ENCODE results near the gene CHMP4B. TPM values are rescaled to one million over a fixed set of nuclear protein-coding genes. Genes with fewer than 3 reads are reported as not detected.

The CHMP4B gene
- total RNA-seq, 2 experiments from 2014 or later: 105 to 108 TPM

DNA sequence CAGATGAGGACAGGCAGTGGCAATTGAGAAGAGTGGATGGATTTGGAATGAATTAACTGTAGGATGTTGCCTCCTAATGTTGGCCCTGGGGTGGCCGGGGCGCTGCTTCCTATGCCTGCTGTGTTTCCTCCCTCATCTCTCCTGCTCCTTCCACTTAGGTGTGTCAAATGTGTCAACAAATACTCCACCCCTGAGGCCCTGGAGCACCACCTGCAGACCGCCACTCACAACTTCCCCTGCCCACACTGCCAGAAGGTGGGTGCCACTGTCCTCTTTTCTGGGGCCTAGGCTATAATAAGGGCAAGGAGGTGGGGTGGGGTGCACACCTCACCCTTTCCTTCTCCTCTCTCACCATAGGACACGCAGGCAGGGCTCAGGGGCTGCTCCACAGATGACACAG is 30.0 kb upstream of the CHMP4B start:
- H3K4me1 Mint-ChIP-seq: peaks cover 31% of the 10 kb centered on the region
- H3K36me3 Mint-ChIP-seq (ENCODE audit: low read depth): peaks cover 9% of the 10 kb centered on the region
- POLR2A ChIA-PET: no interaction called here
- H3K27me3 Mint-ChIP-seq: no peaks in the 10 kb centered on the region
- H3K9me3 Mint-ChIP-seq: peaks cover 3% of the 10 kb centered on the region
- no peak overlapping the region for H3K27ac Mint-ChIP-seq
- DNase-seq: no peak
- no peak overlapping the region for H3K4me3 Mint-ChIP-seq
- CTCF ChIA-PET: interaction anchor here (1.8 kb wide), 1 partner anchor 11 kb away, joined by 4 read pairs; no protein-coding TSS in a partner anchor

DNA sequence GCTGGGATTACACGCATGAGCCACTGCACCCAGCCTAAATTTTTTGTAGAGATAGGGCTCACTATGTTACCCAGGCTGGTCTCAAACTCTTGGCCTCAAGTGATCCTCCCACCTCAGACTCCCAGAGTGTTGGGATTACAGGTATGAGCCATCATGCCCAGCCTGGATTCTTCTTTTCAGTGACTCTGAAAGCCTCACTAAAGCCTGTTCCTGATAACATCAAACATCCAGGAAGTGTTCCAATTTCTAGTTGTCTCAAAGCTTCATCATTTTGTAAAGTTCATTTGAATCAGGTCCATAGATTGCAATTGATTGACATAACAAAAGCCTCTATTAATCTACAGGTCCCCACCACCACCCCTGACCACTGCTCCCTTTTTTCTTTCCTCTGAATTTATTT is 29.2 kb upstream of the CHMP4B start:
- CTCF ChIA-PET: interaction anchor here (1.8 kb wide), 1 partner anchor 10 kb away, joined by 4 read pairs; no protein-coding TSS in a partner anchor
- Mint-ChIP-seq H3K36me3 (ENCODE audit: low read depth) (peaks cover 9% of the 10 kb centered on the region), H3K27ac (peak overlapping the region; percentile 5), H3K27me3 (no peaks in the 10 kb centered on the region), H3K4me3 (no peak overlapping the region), H3K4me1 (peaks cover 36% of the 10 kb centered on the region), H3K9me3 (peaks cover 3% of the 10 kb centered on the region)
- POLR2A ChIA-PET: no interaction called here
- DNase-seq: no peak

- H3K4me1 Mint-ChIP-seq: peaks cover 46% of the 10 kb centered on the region
- CTCF ChIA-PET: interaction anchor here (1.0 kb wide), 1 partner anchor 19 kb away, joined by 5 read pairs; no protein-coding TSS in a partner anchor
Observed at GRCh38 chr20:33783256-33783655, 27.9 kb upstream of the CHMP4B start.

GRCh38 chr20:33783818-33784217 is 27.3 kb upstream of the CHMP4B start:
- ChIA-PET CTCF (no interaction called here), POLR2A (no interaction called here)
- H3K27ac Mint-ChIP-seq: no peak overlapping the region
- peaks cover 2% of the 10 kb centered on the region for H3K9me3 Mint-ChIP-seq
- H3K4me1 Mint-ChIP-seq: peaks cover 44% of the 10 kb centered on the region
- no peaks in the 10 kb centered on the region for H3K27me3 Mint-ChIP-seq
- H3K36me3 Mint-ChIP-seq (ENCODE audit: low read depth): peaks cover 11% of the 10 kb centered on the region
- DNase-seq: no peak
- no peak overlapping the region for H3K4me3 Mint-ChIP-seq

More at GRCh38 chr20:33783256-33783655, 27.9 kb upstream of the CHMP4B start:
- H3K9me3 Mint-ChIP-seq: peaks cover 3% of the 10 kb centered on the region
- H3K4me3 Mint-ChIP-seq: no peak overlapping the region
- DNase-seq: no peak
- POLR2A ChIA-PET: no interaction called here
- H3K36me3 Mint-ChIP-seq (ENCODE audit: low read depth): peaks cover 12% of the 10 kb centered on the region
- no peaks in the 10 kb centered on the region for H3K27me3 Mint-ChIP-seq
- peak overlapping the region; percentile 31 for H3K27ac Mint-ChIP-seq

- Mint-ChIP-seq H3K4me3 (no peak overlapping the region), H3K27ac (no peak overlapping the region), H3K36me3 (ENCODE audit: low read depth) (peaks cover 8% of the 10 kb centered on the region), H3K27me3 (no peaks in the 10 kb centered on the region), H3K4me1 (peaks cover 40% of the 10 kb centered on the region), H3K9me3 (no peaks in the 10 kb centered on the region)
- ChIA-PET POLR2A (no interaction called here), CTCF (no interaction called here)
- DNase-seq: no peak
Observed at GRCh38 chr20:33784225-33784624, 26.9 kb upstream of the CHMP4B start.

DNA sequence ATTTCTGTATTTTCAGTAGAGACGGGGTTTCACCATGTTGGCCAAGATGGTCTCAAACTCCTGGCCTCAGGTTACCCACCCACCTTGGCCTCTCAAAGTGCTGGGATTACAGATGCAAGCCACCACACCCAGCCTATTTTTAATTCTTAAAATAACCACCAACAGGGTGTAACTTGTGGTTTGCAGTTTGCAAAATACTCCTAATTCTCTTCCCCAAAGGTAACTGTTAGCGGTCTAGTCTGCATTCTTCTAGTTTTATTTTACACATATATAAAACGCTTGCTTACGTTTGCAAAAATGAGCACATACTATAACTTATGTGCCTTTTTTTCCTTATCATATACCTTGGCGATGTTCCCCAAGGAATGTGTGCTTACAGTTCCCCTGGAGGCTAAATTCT is 25.6 kb upstream of the CHMP4B start:
- Mint-ChIP-seq H3K4me1 (peaks cover 34% of the 10 kb centered on the region), H3K27me3 (no peaks in the 10 kb centered on the region), H3K9me3 (no peaks in the 10 kb centered on the region), H3K36me3 (ENCODE audit: low read depth) (peaks cover 3% of the 10 kb centered on the region), H3K4me3 (no peak overlapping the region), H3K27ac (peak overlapping the region; percentile 81)
- no peak for DNase-seq
- CTCF ChIA-PET: no interaction called here
- POLR2A ChIA-PET: no interaction called here

DNA sequence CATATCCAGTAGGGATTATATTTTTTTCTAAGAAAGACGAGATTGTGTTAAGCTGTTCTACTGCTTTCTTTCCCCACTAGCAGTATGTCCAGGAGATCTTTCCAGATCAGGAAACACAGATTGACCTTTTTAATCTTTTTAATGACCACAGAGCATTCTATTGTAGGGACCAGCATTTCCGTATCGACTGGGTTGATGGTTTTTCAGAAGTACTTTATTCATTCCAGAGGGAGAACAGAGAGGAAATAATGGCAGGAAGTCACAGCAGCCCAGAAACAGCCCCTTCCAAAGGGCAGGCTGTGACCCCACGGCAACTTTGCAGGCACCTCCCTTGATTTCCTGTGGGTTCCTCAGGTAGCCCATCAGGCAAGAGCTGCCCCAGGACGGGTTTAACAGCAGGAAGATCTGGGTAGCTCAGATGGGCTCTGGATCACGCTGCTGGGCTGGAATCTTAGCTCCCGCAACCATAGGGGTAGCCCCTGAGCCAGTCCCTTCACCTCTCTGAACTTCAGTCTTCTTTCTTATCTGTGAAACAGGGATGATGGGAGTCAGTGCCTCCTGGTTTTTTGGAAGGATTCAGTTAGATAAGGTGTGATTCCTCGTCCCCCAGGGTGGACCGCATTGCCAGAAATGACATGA is 23.8 kb upstream of the CHMP4B start:
- Mint-ChIP-seq H3K36me3 (ENCODE audit: low read depth) (peaks cover 3% of the 10 kb centered on the region), H3K4me1 (peaks cover 36% of the 10 kb centered on the region), H3K4me3 (no peak overlapping the region), H3K27ac (peak overlapping the region; percentile 71), H3K9me3 (no peaks in the 10 kb centered on the region), H3K27me3 (no peaks in the 10 kb centered on the region)
- ChIA-PET CTCF (interaction anchor here (0.5 kb wide), 1 partner anchor 395 kb away, joined by 5 read pairs; no protein-coding TSS in a partner anchor), POLR2A (no interaction called here)
- DNase-seq: no peak

DNA sequence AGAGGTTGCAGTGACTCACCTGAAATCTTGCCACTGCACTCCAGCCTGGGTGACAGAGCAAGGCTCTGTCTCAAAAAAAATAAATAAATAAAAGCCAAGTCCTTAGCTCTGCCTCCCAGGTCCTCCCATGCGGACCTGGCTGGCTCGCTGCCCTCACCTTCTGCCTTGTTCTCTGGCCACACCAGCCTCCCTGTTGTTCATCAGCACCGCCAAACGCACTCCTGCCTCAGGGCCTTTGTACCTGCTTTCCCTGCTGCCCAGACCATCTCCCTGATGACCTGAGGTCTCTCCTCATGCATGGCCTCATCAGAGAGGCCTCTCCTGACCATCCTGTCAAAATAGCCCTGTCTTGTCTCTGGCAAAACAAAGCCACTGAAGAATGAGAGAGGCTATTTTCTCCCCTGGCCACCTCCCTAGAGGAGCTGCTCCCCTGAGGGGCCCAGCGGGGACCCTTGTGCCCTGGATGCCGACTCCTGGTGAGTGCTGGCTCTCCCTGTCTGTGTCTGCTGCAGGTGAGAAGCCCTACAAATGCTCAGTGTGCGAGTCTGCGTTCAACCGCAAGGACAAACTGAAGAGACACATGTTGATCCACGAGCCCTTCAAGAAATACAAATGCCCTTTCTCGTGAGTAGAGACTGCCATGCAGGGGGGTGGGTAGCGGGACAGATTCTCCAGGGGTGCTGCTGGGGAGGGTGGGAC is 22.6 kb upstream of the CHMP4B start:
- POLR2A ChIA-PET: no interaction called here
- DNase-seq: no peak
- Mint-ChIP-seq H3K27me3 (no peaks in the 10 kb centered on the region), H3K4me3 (no peak overlapping the region), H3K9me3 (no peaks in the 10 kb centered on the region), H3K36me3 (ENCODE audit: low read depth) (peaks cover 3% of the 10 kb centered on the region), H3K27ac (peak overlapping the region; percentile 31), H3K4me1 (peaks cover 43% of the 10 kb centered on the region)
- CTCF ChIA-PET: no interaction called here

DNA sequence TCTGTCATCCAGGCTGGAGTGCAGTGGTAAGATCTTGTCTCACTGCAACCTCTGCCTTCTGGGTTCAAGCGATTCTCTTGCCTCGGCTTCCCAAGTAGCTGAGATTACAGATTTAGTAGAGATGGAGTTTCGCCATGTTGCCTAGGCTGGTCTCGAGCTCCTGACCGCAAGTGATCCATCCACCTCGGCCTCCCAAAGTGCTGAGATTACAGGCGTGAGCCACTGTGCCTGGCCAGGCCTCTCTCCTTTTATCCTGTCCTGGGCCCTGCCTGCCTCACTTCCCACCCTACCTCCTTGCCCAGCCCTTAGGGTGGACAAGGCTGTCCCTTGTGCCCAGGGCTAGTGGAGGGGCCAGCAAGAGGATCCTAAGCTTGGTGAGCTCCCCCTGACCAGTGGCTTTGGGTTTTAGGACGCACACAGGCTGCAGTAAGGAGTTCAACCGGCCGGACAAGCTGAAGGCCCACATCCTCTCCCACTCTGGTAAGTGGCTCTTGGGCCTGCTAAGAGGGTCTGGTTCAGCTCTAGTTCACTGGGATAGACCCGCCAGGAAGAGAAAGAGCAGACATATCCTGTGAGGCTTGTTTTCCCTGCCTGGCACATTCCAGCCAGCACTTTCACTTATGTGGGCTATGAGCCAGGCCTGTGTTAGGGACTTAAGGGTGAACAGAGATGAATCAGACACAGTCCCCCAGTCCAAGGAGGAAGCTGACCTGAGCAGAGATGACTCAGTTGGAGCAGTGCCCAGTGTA is 21.9 kb upstream of the CHMP4B start:
- DNase-seq: no peak
- H3K4me3 Mint-ChIP-seq: no peak overlapping the region
- ChIA-PET CTCF (interaction anchor here (0.6 kb wide), 1 partner anchor 169 kb away, joined by 3 read pairs; no protein-coding TSS in a partner anchor), POLR2A (no interaction called here)
- peaks cover 3% of the 10 kb centered on the region for H3K36me3 Mint-ChIP-seq (ENCODE audit: low read depth)
- H3K27ac Mint-ChIP-seq: peak overlapping the region; percentile 71
- H3K4me1 Mint-ChIP-seq: peaks cover 49% of the 10 kb centered on the region
- no peaks in the 10 kb centered on the region for H3K9me3 Mint-ChIP-seq
- H3K27me3 Mint-ChIP-seq: no peaks in the 10 kb centered on the region

DNA sequence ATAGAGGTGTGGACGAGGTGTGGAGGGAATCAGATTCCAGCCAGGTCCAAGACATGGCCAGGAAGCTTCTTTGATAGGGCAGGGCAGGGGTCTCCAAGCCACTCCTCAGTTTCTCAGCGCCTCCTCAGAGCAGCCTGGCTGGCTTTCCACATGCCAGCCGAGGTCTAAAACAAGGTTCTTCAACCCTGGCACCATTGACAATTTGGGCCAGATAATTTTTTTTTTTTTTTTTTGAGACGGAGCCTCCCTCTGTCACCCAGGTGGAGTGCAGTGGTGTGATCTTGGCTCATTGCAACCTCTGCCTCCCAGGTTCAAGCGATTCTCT is 21.3 kb upstream of the CHMP4B start:
- no peak for DNase-seq
- H3K4me1 Mint-ChIP-seq: peaks cover 50% of the 10 kb centered on the region
- ChIA-PET POLR2A (no interaction called here), CTCF (interaction anchor here (1.3 kb wide), 1 partner anchor 15 kb away, joined by 3 read pairs; no protein-coding TSS in a partner anchor)
- H3K4me3 Mint-ChIP-seq: no peak overlapping the region
- peaks cover 3% of the 10 kb centered on the region for H3K36me3 Mint-ChIP-seq (ENCODE audit: low read depth)
- H3K27me3 Mint-ChIP-seq: no peaks in the 10 kb centered on the region
- no peaks in the 10 kb centered on the region for H3K9me3 Mint-ChIP-seq
- peak overlapping the region; percentile 71 for H3K27ac Mint-ChIP-seq

GRCh38 chr20:33790566-33790965 is 20.6 kb upstream of the CHMP4B start:
- ChIA-PET POLR2A (no interaction called here), CTCF (interaction anchor here (0.6 to 1.3 kb wide), 2 partner anchors 15 to 277 kb away, joined by 3 to 4 read pairs; no protein-coding TSS in a partner anchor)
- H3K27me3 Mint-ChIP-seq: no peaks in the 10 kb centered on the region
- no peak overlapping the region for H3K27ac Mint-ChIP-seq
- DNase-seq: no peak
- H3K4me1 Mint-ChIP-seq: peaks cover 46% of the 10 kb centered on the region
- H3K4me3 Mint-ChIP-seq: no peak overlapping the region
- H3K36me3 Mint-ChIP-seq (ENCODE audit: low read depth): peaks cover 3% of the 10 kb centered on the region
- H3K9me3 Mint-ChIP-seq: no peaks in the 10 kb centered on the region

DNA sequence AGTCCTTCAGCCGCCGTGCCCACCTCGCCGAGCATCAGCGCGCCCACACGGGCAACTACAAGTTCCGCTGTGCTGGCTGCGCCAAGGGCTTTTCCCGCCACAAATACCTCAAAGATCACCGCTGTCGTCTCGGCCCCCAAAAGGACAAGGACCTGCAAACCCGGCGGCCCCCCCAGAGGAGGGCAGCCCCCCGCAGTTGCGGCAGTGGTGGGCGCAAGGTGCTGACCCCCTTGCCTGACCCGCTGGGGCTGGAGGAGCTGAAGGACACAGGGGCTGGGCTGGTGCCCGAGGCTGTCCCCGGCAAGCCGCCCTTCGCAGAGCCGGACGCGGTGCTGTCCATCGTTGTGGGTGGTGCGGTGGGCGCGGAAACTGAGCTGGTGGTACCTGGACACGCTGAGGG is 20.1 kb upstream of the CHMP4B start:
- Mint-ChIP-seq H3K36me3 (ENCODE audit: low read depth) (peaks cover 3% of the 10 kb centered on the region), H3K4me3 (no peak overlapping the region), H3K27me3 (no peaks in the 10 kb centered on the region), H3K27ac (peak overlapping the region; percentile 72), H3K9me3 (no peaks in the 10 kb centered on the region), H3K4me1 (peaks cover 41% of the 10 kb centered on the region)
- DNase-seq: no peak
- POLR2A ChIA-PET: no interaction called here
- CTCF ChIA-PET: interaction anchor here (0.6 to 1.3 kb wide), 2 partner anchors 16 to 276 kb away, joined by 3 to 4 read pairs; no protein-coding TSS in a partner anchor

DNA sequence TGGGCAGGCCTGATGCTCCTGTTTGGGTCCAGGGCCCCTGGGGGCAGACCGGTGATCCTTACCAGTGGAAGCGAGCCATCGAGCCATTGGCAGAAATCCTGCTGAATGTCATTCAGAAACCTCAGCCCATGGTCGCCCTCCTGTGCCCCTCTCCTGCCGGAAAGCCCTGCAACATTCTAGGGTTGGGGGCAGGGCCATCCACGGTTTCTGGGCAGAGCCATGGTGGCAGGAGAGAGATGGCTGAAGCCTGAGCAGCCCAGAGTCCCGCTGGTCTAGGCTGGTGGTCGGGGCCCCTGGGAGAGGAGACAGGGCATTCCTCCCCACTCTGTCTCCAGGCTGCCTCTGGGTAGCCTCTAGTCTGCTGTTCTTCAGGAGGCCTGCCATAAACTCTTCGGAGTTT is 19.6 kb upstream of the CHMP4B start:
- Mint-ChIP-seq H3K27me3 (no peaks in the 10 kb centered on the region), H3K4me3 (no peak overlapping the region)
- CTCF ChIA-PET: interaction anchor here (0.8 to 1.6 kb wide), 6 partner anchors 9 to 338 kb away, joined by 3 to 5 read pairs (median 4); no protein-coding TSS in a partner anchor

More for the DNA sequence above, 19.6 kb upstream of the CHMP4B start:
- DNase-seq: no peak
- Mint-ChIP-seq H3K27ac (no peak overlapping the region), H3K36me3 (ENCODE audit: low read depth) (peaks cover 3% of the 10 kb centered on the region), H3K9me3 (no peaks in the 10 kb centered on the region), H3K4me1 (peaks cover 37% of the 10 kb centered on the region)
- POLR2A ChIA-PET: no interaction called here
